CD1c-positive myeloid dendritic cell (primary cell): ENCODE data around the gene IFRD2.
"Not testable (repeated sequence)": the region's sequence is repeated elsewhere in the genome, so short reads cannot be mapped to it uniquely, and the experiment has no call there.

Source experiments
- DNase-seq: peaks from one replicate; pipeline ENCODE4 v3.0.0-alpha.2; 2016; ENCODE audit errors: extremely low spot score

IFRD2 gene

DNA sequence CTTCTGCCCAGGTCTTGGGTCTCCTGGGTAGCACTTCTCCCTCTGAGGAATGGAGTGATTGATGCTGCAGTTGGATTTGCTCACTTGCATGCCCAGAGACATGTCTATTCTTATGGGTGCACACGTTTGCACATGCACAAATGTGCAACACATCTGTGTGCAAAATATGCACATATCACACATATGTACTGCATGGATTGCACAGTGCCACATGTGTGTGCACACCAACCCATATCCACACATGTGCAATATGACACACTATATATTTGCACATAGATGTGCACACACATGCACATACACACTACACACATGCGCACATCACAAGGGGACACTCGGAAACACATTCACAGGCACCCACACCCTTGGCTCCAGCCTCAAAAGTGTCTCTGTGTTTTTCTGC lies 24.0 kb downstream of the IFRD2 start:
- no peak for DNase-seq

- no peak for DNase-seq
Measured at GRCh38 chr3:50267280-50267913, 24.8 kb downstream of the IFRD2 start.

- DNase-seq: no peak
Measured at GRCh38 chr3:50266836-50267235, 25.4 kb downstream of the IFRD2 start.

DNA sequence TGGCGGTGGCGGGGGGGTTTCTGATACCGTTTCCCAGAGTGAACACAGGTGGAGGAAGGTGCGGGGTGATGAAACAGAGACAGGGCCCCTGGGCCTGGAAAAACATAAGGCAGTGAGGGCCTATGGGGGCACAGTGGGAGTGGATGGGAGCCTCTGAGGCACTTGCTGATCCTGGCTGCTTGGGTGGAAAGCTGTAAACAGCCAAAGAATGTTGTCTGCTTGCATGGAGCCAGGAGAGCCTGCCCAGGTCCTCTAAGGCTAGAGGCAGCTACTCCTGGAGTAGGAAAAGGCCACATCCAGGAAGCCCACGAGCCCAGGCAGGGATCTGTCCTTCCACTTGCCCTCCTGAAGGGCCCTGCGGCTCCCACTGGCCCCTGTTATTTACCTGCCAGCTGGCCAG lies 26.2 kb downstream of the IFRD2 start:
- DNase-seq: no peak

DNA sequence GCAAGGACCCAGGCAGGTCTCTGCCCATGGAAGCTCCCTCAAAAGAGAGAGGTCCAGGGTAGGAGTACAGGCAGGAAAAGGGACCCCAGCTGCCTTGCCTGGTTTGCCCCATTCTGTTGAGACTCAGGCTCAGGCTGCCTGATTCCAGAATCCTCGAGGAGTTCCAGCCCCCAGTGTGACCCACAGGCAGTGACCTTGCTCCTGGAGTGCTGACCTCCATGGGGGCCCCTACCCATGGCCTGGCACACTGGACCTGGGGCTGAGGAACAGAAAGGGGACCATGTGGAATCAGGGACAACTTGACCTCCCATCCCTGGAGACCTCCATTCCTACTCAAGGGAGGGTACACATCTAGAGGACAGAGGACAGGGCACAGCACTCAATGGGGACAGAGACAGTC lies 26.7 kb downstream of the IFRD2 start:
- DNase-seq: no peak

GRCh38 chr3:50264964-50265485 lies 27.2 kb downstream of the IFRD2 start:
- no peak for DNase-seq

DNA sequence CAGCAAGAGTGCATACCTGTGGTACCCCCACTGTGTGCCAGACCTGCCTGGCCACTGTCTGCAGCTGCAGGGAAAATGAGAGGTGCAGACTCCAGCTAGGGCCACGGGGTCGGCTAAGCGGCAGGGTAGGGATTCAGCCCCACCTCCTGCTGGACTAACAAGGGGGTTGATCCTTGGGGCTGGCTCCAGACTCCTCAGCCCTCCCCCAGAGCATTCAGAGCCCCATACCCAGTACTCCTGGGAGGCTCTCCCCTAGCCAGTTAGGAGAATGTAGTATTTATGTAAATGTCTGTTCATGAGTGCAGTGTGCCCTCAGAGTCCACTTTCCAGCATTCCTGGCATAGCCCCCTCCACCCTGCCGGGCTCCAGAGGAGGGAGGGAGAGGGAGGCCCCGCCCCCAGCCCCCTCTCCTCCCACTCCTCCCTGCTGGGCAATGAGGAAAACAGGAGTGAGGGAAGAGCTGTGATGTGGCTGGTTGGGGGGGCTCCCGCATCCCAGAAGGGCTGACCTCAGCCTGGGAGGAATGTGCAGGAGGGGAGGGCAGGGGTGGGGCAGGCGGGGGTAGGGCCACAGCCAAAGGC lies 27.8 kb downstream of the IFRD2 start:
- DNase-seq: no peak

GRCh38 chr3:50263478-50264382 lies 28.5 kb downstream of the IFRD2 start:
- no peak for DNase-seq

- DNase-seq: no peak
Measured at GRCh38 chr3:50262778-50263177, 29.5 kb downstream of the IFRD2 start.

- not testable (repeated sequence) for DNase-seq
Measured at GRCh38 chr3:50262200-50262599, 30.0 kb downstream of the IFRD2 start.

GRCh38 chr3:50261505-50261904 lies 30.7 kb downstream of the IFRD2 start:
- DNase-seq: no peak

GRCh38 chr3:50260942-50261441 lies 31.2 kb downstream of the IFRD2 start:
- DNase-seq: no peak

DNA sequence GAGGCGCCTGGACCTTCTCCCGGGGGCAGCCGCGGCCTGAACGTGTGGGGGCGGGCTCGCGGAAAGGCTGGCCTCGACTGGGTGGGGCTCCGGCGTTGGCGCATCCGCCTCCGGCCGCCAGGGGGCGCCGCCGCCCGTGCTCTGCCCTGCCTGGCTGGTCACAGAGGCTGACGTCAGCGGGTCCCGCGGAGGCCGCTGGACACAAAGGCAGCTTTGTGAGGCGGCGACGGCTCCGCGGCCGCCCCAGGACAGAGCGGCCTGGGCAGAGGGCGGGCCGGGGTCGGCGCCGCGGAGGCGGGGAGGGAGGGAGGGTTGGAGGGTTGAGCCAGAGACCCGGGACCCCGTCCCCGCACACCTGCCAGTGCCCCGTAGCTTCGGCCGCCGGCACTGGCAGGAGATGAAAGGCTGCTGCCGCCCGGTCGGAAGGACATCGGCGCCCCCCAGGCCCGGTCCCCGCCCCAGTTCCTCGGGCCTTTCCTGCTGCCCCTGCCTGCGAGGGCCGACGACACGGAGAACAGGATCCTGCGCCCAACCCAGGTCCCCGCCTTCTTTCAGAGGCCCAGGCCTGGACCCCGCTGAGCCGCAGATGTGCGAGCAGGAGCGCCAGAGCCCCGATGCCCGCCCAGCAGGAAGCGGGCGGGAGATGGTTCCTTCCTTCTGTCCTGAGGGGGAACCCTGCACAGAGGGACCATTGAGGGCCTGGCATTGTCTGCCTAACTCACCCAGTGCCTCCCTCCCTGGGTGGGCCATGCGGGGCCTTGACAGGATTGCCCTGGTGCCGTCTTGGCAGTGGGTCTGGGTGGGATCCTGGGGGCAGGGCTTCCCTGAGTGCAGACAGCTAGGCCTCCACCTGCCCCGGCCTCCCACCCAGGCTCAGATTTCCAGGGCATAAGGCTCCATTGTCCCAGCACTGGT lies 31.9 kb downstream of the IFRD2 start:
- DNase-seq: peak; percentile 95

DNA sequence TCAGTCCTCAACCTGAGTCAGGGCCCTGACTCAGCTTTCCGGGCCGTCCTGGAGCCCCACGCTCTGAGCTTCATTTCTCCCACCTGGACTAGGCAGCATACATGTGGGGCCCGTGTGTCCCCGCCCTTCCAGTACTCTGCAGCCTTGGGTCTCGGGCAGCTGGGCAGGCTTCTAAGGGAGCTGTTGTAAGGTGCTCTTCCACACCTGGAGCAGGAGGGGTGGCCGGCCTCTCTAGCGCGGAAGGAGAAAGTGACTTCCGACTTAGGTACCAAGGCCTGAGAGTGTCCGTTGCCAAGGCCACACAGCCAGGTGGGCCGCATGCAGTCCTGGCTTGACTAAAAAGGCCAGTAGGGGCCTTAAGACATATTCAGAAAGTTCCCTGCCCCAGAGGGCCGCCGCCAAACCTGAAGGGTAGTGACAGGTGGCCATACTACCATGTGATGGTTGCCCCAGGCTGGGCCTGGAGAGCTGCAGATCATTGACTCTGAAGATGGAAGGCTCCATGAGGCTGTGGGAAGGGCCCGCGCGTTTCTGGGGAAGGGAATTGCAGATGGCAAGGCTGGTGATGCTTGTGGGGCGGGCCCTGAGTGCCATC lies 32.7 kb downstream of the IFRD2 start:
- DNase-seq: no peak

DNA sequence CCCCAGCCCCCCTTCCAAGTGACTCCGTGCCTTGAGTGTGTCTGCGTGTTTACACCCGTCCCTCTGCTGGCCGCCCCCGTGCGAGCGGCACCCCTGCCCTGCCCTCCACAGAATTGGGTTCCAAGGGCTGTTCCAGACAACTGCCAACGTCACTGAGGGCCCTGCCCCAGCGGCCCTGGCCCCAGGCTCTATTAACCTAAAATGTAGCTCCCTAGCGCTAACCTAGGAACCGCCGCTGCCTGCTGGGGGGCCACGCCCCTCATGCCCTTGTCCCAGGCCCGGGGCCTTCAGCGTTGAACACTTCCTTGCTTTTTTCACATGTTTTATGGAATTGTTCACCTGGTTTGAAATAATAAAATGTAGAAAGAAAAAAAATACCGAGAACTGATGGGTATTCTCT lies 33.2 kb downstream of the IFRD2 start:
- no peak for DNase-seq

GRCh38 chr3:50258029-50258680 lies 34.1 kb downstream of the IFRD2 start:
- DNase-seq: no peak

DNA sequence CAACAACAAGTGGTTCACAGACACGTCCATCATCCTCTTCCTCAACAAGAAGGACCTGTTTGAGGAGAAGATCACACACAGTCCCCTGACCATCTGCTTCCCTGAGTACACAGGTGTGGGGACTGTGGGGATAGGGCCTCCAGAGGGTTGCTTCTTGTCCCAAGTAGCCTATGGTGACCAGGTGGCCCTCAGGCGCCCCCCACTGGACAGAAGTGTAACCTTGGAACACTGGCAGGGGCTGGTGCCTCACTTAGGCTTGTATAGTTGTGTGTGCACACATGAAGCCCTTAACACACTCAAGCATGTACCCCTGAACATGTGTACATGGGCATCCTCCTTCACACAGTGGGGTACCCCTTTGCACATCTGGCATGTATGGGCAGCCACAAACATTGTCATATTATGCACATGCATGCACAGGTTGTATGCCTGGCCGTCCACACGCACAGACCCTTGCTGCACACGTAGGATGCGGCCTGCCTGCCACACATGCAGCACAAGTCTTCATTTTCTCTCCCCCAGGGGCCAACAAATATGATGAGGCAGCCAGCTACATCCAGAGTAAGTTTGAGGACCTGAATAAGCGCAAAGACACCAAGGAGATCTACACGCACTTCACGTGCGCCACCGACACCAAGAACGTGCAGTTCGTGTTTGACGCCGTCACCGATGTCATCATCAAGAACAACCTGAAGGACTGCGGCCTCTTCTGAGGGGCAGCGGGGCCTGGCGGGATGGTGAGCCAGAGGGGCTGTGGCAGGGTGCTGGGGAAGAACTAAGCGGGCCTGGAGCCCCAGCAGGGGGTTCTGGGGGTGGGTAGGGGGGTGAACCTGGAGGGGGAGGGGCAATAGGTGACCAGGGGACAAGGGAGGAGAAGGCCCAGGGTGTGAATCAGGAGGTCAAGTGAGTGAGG lies 35.0 kb downstream of the IFRD2 start:
- DNase-seq: no peak

DNA sequence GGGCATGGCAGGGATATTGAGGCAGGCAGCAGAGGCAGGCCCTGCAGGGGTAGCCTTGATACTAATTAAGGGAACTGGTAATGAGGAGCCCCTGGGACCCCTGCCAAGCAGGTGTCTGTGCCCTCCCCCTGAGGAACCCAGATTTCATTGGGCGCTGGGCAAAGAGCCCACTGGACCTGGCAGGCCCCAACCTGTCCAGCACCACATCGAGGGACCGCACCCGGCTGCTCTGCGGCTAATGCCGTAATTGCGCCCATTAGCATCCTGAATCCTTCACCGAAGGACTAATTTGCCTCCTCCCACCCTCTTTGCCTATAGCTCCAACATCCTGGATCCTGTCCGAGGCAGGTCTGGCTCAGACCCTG lies 37.0 kb downstream of the IFRD2 start:
- DNase-seq: no peak

- DNase-seq: peak; percentile 87
Measured at GRCh38 chr3:50254577-50255250, 37.5 kb downstream of the IFRD2 start.
